Uterus (tissue), 4 donors: ENCODE data around the gene SLC2A9. TPM values are rescaled to one million over a fixed set of nuclear protein-coding genes. Genes with fewer than 3 reads are reported as not detected.

Experiments
- DNase-seq, 2 donors: peaks; one replicate each; pipeline ENCODE4 v3.0.0-alpha.2; 2019 to 2020
- H3K27ac ChIP-seq, 2 donors: fragments of 200-600 bp; sonication (generic); 1 replicate in 1 of 2; 2 replicates in 1 of 2; pipeline ENCODE4 v1.5.1; 2016 to 2018
- H3K27me3 ChIP-seq, 2 donors: fragments of 200-600 bp; sonication (generic); one replicate each; pipeline ENCODE4 v1.5.1; 2018 to 2019; ENCODE audit warnings: control low read depth in 1 of 2
- H3K36me3 ChIP-seq, 2 donors: fragments of 200-600 bp; sonication (generic); one replicate each; pipeline ENCODE4 v1.5.1; 2019; ENCODE audit warnings: control low read depth in 1 of 2
- H3K4me1 ChIP-seq, 2 donors: fragments of 200-600 bp; sonication (generic); one replicate each; pipeline ENCODE4 v1.5.1; 2018 to 2019; ENCODE audit warnings: control low read depth in 1 of 2
- H3K4me3 ChIP-seq, 2 donors: fragments of 200-600 bp; sonication (generic); 1 replicate in 1 of 2; 2 replicates in 1 of 2; pipeline ENCODE4 v1.5.1; 2018 to 2019; ENCODE audit warnings: mild to moderate bottlenecking in 1 of 2
- H3K9me3 ChIP-seq, 2 donors: fragments of 200-600 bp; sonication (generic); one replicate each; pipeline ENCODE4 v1.5.1; 2019; ENCODE audit warnings: control low read depth in 1 of 2
- CTCF ChIP-seq, 4 experiments: fragments of 200-600 bp in 2 of 4; fragments of 450-650 bp in 2 of 4; sonication (generic) in 2 of 4; IDR thresholded peaks; one replicate each; pipeline ENCODE4 v1.5.1; 2016 to 2019; ENCODE audit warnings: antibody characterized with exemption in 4 of 4, mild to moderate bottlenecking in 2 of 4, moderate library complexity in 1 of 4
- POLR2A ChIP-seq, 2 donors: fragments of 450-650 bp; IDR thresholded peaks; one replicate each; pipeline ENCODE4 v1.6.1; 2016; ENCODE audit warnings: antibody characterized with exemption in 2 of 2, mild to moderate bottlenecking in 1 of 2, moderate library complexity in 1 of 2
- intact Hi-C: fragments of 100-400 bp; cut with DNase I; formaldehyde crosslinking; loops from one replicate; pipeline ENCODE4 v1.15.1; 2023; ENCODE audit warnings: low total_unique reads
- total RNA-seq, 4 donors: library from RNA; depleted of rRNA in 3 of 4; stranded (reverse); fragments of >200 nt in 3 of 4; gene quantifications; one replicate each; pipeline versions ENCODE4 v1.1.0 to v1.2.4, GENCODE V29; 2014 to 2023
- donor health status: DM: yes; HTN: yes; CAD: no.

SLC2A9 gene
- total RNA-seq, 4 donors from 2014 or later: 0.51 to 9.3 (median 7.1) TPM

GRCh38 chr4:10001757-10002156, 19.5 kb downstream of the SLC2A9 start:
- no peak overlapping the region for H3K27ac ChIP-seq
- H3K27me3 ChIP-seq: no peaks in the 10 kb centered on the region
- H3K4me3 ChIP-seq: no peak overlapping the region
- TF ChIP-seq CTCF (IDR thresholded peaks at IDR 0.05) (no peak), POLR2A (IDR thresholded peaks at IDR 0.05) (no peak)
- no peak for DNase-seq
- H3K9me3 ChIP-seq: no peaks in the 10 kb centered on the region
- no peaks in the 10 kb centered on the region for H3K36me3 ChIP-seq
- H3K4me1 ChIP-seq: no peaks in the 10 kb centered on the region
- intact Hi-C loops: no loop called here

GRCh38 chr4:9999956-10000561, 21.2 kb downstream of the SLC2A9 start:
- Histone ChIP-seq H3K27ac (no peak overlapping the region), H3K9me3 (no peaks in the 10 kb centered on the region), H3K27me3 (no peaks in the 10 kb centered on the region), H3K4me3 (no peak overlapping the region), H3K4me1 (no peaks in the 10 kb centered on the region), H3K36me3 (no peaks in the 10 kb centered on the region)
- intact Hi-C loops: no loop called here
- no peak for DNase-seq
- TF ChIP-seq POLR2A (IDR thresholded peaks at IDR 0.05) (no peak), CTCF (IDR thresholded peaks at IDR 0.05) (no peak)

GRCh38 chr4:9997886-9998285, 23.4 kb downstream of the SLC2A9 start:
- H3K36me3 ChIP-seq: no peaks in the 10 kb centered on the region
- no peaks in the 10 kb centered on the region for H3K4me1 ChIP-seq
- H3K9me3 ChIP-seq: no peaks in the 10 kb centered on the region
- H3K27ac ChIP-seq: no peak overlapping the region
- TF ChIP-seq POLR2A (IDR thresholded peaks at IDR 0.05) (no peak), CTCF (IDR thresholded peaks at IDR 0.05) (no peak)
- no peak overlapping the region for H3K4me3 ChIP-seq
- intact Hi-C loops: no loop called here
- no peak for DNase-seq
- H3K27me3 ChIP-seq: no peaks in the 10 kb centered on the region

GRCh38 chr4:9996319-9997110, 24.8 kb downstream of the SLC2A9 start:
- intact Hi-C loops: no loop called here
- no peaks in the 10 kb centered on the region for H3K27me3 ChIP-seq
- H3K4me3 ChIP-seq: no peak overlapping the region
- H3K27ac ChIP-seq: no peak overlapping the region
- H3K4me1 ChIP-seq: no peaks in the 10 kb centered on the region
- no peaks in the 10 kb centered on the region for H3K36me3 ChIP-seq
- no peaks in the 10 kb centered on the region for H3K9me3 ChIP-seq
- DNase-seq: no peak
- TF ChIP-seq POLR2A (IDR thresholded peaks at IDR 0.05): no peak
- no peak for TF ChIP-seq CTCF (IDR thresholded peaks at IDR 0.05)

GRCh38 chr4:9994246-9994847, 26.9 kb downstream of the SLC2A9 start:
- H3K36me3 ChIP-seq: no peaks in the 10 kb centered on the region
- no peak overlapping the region for H3K4me3 ChIP-seq
- H3K27ac ChIP-seq: no peak overlapping the region
- intact Hi-C loops: no loop called here
- H3K27me3 ChIP-seq: no peaks in the 10 kb centered on the region
- TF ChIP-seq POLR2A (IDR thresholded peaks at IDR 0.05) (no peak), CTCF (IDR thresholded peaks at IDR 0.05) (no peak)
- no peak for DNase-seq
- H3K9me3 ChIP-seq: no peaks in the 10 kb centered on the region
- H3K4me1 ChIP-seq: no peaks in the 10 kb centered on the region
